GM23338 (cell line): ENCODE data around the gene FKBP6. TPM values are rescaled to one million over a fixed set of nuclear protein-coding genes. Genes with fewer than 3 reads are reported as not detected.

ENCODE experiments used
- ATAC-seq: fragments of 200-7000 bp; cut with Tn5 transposase; 3 replicates; pipeline ENCODE4 v1.9.1; 2020
- DNase-seq: peaks from one replicate; pipeline ENCODE4 v3.0.0-alpha.2; 2015; ENCODE audit warnings: low spot score
- H2AFZ ChIP-seq: fragments of 200-600 bp; sonication (generic); 2 replicates; pipeline ENCODE4 v1.8.0; 2016; ENCODE audit warnings: antibody characterized with exemption, mild to moderate bottlenecking, moderate library complexity
- H3F3A ChIP-seq: fragments of 200-600 bp; sonication (generic); replicated peaks from 2 replicates; pipeline ENCODE4 v1.8.0; 2017; ENCODE audit warnings: antibody characterized with exemption, mixed run types, low read depth
- H3K27ac ChIP-seq: fragments of 200-600 bp; sonication (generic); 2 replicates; pipeline ENCODE4 v1.6.1; 2016; ENCODE audit warnings: low read depth
- H3K27me3 ChIP-seq: fragments of 200-600 bp; sonication (generic); 2 replicates; pipeline ENCODE4 v1.8.0; 2016; ENCODE audit warnings: mild to moderate bottlenecking, mixed run types, moderate library complexity; ENCODE audit not compliant: insufficient read depth
- H3K36me3 ChIP-seq: fragments of 200-600 bp; sonication (generic); 2 replicates; pipeline ENCODE4 v1.8.0; 2016; ENCODE audit warnings: mild to moderate bottlenecking; ENCODE audit not compliant: insufficient read depth
- H3K4me1 ChIP-seq: fragments of 200-600 bp; sonication (generic); 2 replicates; pipeline ENCODE4 v1.8.0; 2016; ENCODE audit warnings: mild to moderate bottlenecking, moderate library complexity; ENCODE audit not compliant: insufficient read depth
- H3K4me2 ChIP-seq: fragments of 200-600 bp; sonication (generic); 2 replicates; pipeline ENCODE4 v1.7.1; 2017; ENCODE audit warnings: mixed run types
- H3K4me3 ChIP-seq: fragments of 200-600 bp; sonication (generic); 2 replicates; pipeline ENCODE4 v1.6.1; 2016; ENCODE audit warnings: mixed run types
- H3K79me2 ChIP-seq: fragments of 200-600 bp; sonication (generic); replicated peaks from 2 replicates; pipeline ENCODE4 v1.8.0; 2017; ENCODE audit warnings: mild to moderate bottlenecking; ENCODE audit not compliant: insufficient read depth
- H3K9me2 ChIP-seq: fragments of 200-600 bp; sonication (generic); 2 replicates; pipeline ENCODE4 v1.8.0; 2017; ENCODE audit not compliant: insufficient read depth
- H4K20me1 ChIP-seq: fragments of 200-600 bp; sonication (generic); replicated peaks from 2 replicates; pipeline ENCODE4 v1.8.0; 2017; ENCODE audit warnings: mild to moderate bottlenecking; ENCODE audit not compliant: insufficient read depth
- H3K27ac Mint-ChIP-seq: 2 replicates; pipeline ENCODE4 v1.8.0; 2020; ENCODE audit warnings: inconsistent platforms, mild to moderate bottlenecking, moderate library complexity, mixed read lengths
- H3K27me3 Mint-ChIP-seq: 3 replicates; pipeline ENCODE4 v1.8.0; 2022; ENCODE audit warnings: low read depth, mild to moderate bottlenecking, moderate library complexity, mixed read lengths, inconsistent platforms; ENCODE audit not compliant: insufficient read depth, poor library complexity
- H3K36me3 Mint-ChIP-seq: 3 replicates; pipeline ENCODE4 v1.8.0; 2021; ENCODE audit warnings: low read depth, mild to moderate bottlenecking, inconsistent platforms, moderate library complexity, mixed read lengths
- H3K4me1 Mint-ChIP-seq: 3 replicates; pipeline ENCODE4 v1.8.0; 2020; ENCODE audit warnings: mild to moderate bottlenecking, inconsistent platforms, mixed read lengths
- H3K4me3 Mint-ChIP-seq: 3 replicates; pipeline ENCODE4 v1.8.0; 2021; ENCODE audit warnings: moderate library complexity, mild to moderate bottlenecking, inconsistent platforms, mixed read lengths
- H3K9me3 Mint-ChIP-seq: 3 replicates; pipeline ENCODE4 v1.8.0; 2020; ENCODE audit warnings: moderate library complexity, mild to moderate bottlenecking, inconsistent platforms, mixed read lengths
- CREB1 ChIP-seq: fragments of 250-450 bp; sonication (Bioruptor Pico); IDR thresholded peaks from 2 replicates; pipeline ENCODE4 v1.5.0; 2020; ENCODE audit warnings: low read depth, mild to moderate bottlenecking, moderate library complexity
- ETS1 ChIP-seq: IDR thresholded peaks from 2 replicates; pipeline ENCODE4 v1.6.1; 2016; ENCODE audit warnings: antibody characterized with exemption
- EZH2 ChIP-seq: fragments of 200-600 bp; sonication (generic); IDR thresholded peaks from one replicate; pipeline ENCODE4 v1.8.0; 2017; ENCODE audit warnings: antibody characterized with exemption, mild to moderate bottlenecking, low read depth; ENCODE audit not compliant: unreplicated experiment
- EZH2phosphoT487 ChIP-seq: fragments of 200-600 bp; sonication (generic); IDR thresholded peaks from one replicate; pipeline ENCODE4 v1.8.1; 2018; ENCODE audit warnings: antibody characterized with exemption; ENCODE audit not compliant: unreplicated experiment
- JUNB ChIP-seq: IDR thresholded peaks from one replicate; pipeline ENCODE4 v1.6.1; 2016; ENCODE audit warnings: antibody characterized with exemption; ENCODE audit not compliant: unreplicated experiment
- NANOG ChIP-seq: IDR thresholded peaks from 2 replicates; pipeline ENCODE4 v1.6.1; 2016; ENCODE audit warnings: antibody characterized with exemption, borderline replicate concordance
- POLR2AphosphoS5 ChIP-seq: IDR thresholded peaks from 2 replicates; pipeline ENCODE4 v1.6.1; 2016; ENCODE audit warnings: antibody characterized with exemption, low read depth
- REST ChIP-seq: IDR thresholded peaks from one replicate; pipeline ENCODE4 v1.6.1; 2018; ENCODE audit warnings: antibody characterized with exemption; ENCODE audit not compliant: unreplicated experiment
- STAT1 ChIP-seq: IDR thresholded peaks from one replicate; pipeline ENCODE4 v1.6.1; 2016; ENCODE audit warnings: antibody characterized with exemption; ENCODE audit not compliant: unreplicated experiment
- ZNF114 ChIP-seq: fragments of 250-450 bp; sonication (Bioruptor Pico); IDR thresholded peaks from 2 replicates; pipeline ENCODE4 v1.5.0; 2020; ENCODE audit warnings: mild to moderate bottlenecking, moderate library complexity
- ZNF331 ChIP-seq: fragments of 250-450 bp; sonication (Bioruptor Pico); IDR thresholded peaks from 2 replicates; pipeline ENCODE4 v1.5.0; 2020; ENCODE audit warnings: low read depth, mild to moderate bottlenecking, moderate library complexity
- ZNF462 ChIP-seq: fragments of 250-450 bp; sonication (Bioruptor Pico); IDR thresholded peaks from 2 replicates; pipeline ENCODE4 v1.5.0; 2020; ENCODE audit warnings: mild to moderate bottlenecking, moderate library complexity
- polyA plus RNA-seq: library from polyadenylated mRNA; unstranded; fragments of >200 nt; fragmentation: Nextera tagmentation; extraction: Ambion mirVana; gene quantifications from 2 replicates; pipeline ENCODE4 v1.2.1, GENCODE V29; 2016
- total RNA-seq: library from RNA; depleted of rRNA; stranded (reverse); fragments of >200 nt; shearing (Covaris generic); gene quantifications from 2 replicates; pipeline ENCODE4 v1.2.3, GENCODE V29; 2014
- TF ChIP-seq, protein P1 (sequence below), 2 experiments: fragments of 200-600 bp in 1 of 2; sonication (generic) in 1 of 2; conservative IDR thresholded peaks; 2 replicates each; pipeline versions ENCODE4 v1.5.1 to v1.6.1; 2016 to 2017; ENCODE audit warnings: antibody characterized with exemption in 2 of 2, low read depth in 2 of 2, mild to moderate bottlenecking in 2 of 2, moderate library complexity in 1 of 2

The FKBP6 gene
- total and polyA plus RNA-seq, 2 experiments from 2014 or later: 0.15 TPM; not detected in 1

- no peaks in the 10 kb centered on the region for H3K79me2 ChIP-seq
- Mint-ChIP-seq H3K4me3 (no peak overlapping the region), H3K4me1 (peaks cover 14% of the 10 kb centered on the region), H3K27me3 (peaks cover 7% of the 10 kb centered on the region), H3K9me3 (peaks cover 8% of the 10 kb centered on the region), H3K27ac (no peak overlapping the region), H3K36me3 (peaks cover 3% of the 10 kb centered on the region; the same call in 2 of the 3 replicates)
- ATAC-seq: no peak
- H3F3A ChIP-seq: no peaks in the 10 kb centered on the region
- TF ChIP-seq CREB1 (CRISPR knock-in tag): no peak
- no peak for TF ChIP-seq ZNF114 (CRISPR knock-in tag)
- TF ChIP-seq EZH2: no peak
- TF ChIP-seq STAT1: no peak
- no peak for TF ChIP-seq POLR2AphosphoS5
- TF ChIP-seq NANOG: no peak
- TF ChIP-seq, protein P1, sequence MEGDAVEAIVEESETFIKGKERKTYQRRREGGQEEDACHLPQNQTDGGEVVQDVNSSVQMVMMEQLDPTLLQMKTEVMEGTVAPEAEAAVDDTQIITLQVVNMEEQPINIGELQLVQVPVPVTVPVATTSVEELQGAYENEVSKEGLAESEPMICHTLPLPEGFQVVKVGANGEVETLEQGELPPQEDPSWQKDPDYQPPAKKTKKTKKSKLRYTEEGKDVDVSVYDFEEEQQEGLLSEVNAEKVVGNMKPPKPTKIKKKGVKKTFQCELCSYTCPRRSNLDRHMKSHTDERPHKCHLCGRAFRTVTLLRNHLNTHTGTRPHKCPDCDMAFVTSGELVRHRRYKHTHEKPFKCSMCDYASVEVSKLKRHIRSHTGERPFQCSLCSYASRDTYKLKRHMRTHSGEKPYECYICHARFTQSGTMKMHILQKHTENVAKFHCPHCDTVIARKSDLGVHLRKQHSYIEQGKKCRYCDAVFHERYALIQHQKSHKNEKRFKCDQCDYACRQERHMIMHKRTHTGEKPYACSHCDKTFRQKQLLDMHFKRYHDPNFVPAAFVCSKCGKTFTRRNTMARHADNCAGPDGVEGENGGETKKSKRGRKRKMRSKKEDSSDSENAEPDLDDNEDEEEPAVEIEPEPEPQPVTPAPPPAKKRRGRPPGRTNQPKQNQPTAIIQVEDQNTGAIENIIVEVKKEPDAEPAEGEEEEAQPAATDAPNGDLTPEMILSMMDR (conservative IDR thresholded peaks at IDR 0.05; ENCODE audit: low read depth in 2 of 2): no peak
- TF ChIP-seq JUNB: no peak
- no peak for TF ChIP-seq ETS1
- TF ChIP-seq REST: no peak
- TF ChIP-seq EZH2phosphoT487: no peak
- TF ChIP-seq ZNF331: no peak
- no peak for TF ChIP-seq ZNF462 (CRISPR knock-in tag)
- H3K9me2 ChIP-seq: no peaks in the 10 kb centered on the region
- no peak overlapping the region for H3K4me3 ChIP-seq
- H3K27ac ChIP-seq: no peak overlapping the region
- no peak overlapping the region for H2AFZ ChIP-seq
- no peak overlapping the region for H3K4me2 ChIP-seq
- DNase-seq: no peak
- no peaks in the 10 kb centered on the region for H3K27me3 ChIP-seq
- no peaks in the 10 kb centered on the region for H3K4me1 ChIP-seq
- no peaks in the 10 kb centered on the region for H4K20me1 ChIP-seq
- H3K36me3 ChIP-seq: no peaks in the 10 kb centered on the region
Measured at GRCh38 chr7:73352784-73353183, 24.8 kb downstream of the FKBP6 start.
